Endothelial cell of umbilical vein (primary cell): ENCODE results near the gene ADGRL3. TPM values are rescaled to one million over a fixed set of nuclear protein-coding genes. Genes with fewer than 3 reads are reported as not detected.

Experiments
- BruUV-seq: library from RNA; stranded (reverse); fragments of 400-500 nt; replicated peaks from 2 replicates; lab custom pipeline; 2021; lab: Mats Ljungman, UMichigan
- CTCF ChIA-PET: fragments of 300-600, 350-600 bp; sonication (Branson Sonifier 250); formaldehyde crosslinking; loops from one replicate; lab custom pipeline; 2021; ENCODE audit warnings: antibody characterized with exemption, inconsistent platforms; lab: Charles Lee
- POLR2A ChIA-PET: fragments of 300-600, 350-600 bp; sonication (Branson Sonifier 250); formaldehyde crosslinking; loops from one replicate; lab custom pipeline; 2021; ENCODE audit warnings: antibody characterized with exemption, inconsistent platforms; lab: Charles Lee
- DNase-seq: peaks from one replicate; pipeline ENCODE4 v3.0.0-alpha.2; 2011; ENCODE audit warnings: low read depth, low spot score
- FAIRE-seq: peaks from 2 replicates; lab custom pipeline; 2011; peaks lifted over from hg19 to GRCh38; lab: Jason Lieb, UNC
- H2AFZ ChIP-seq: 2 replicates; pipeline ENCODE4 v1.6.0; 2012; ENCODE audit warnings: low read depth, low read length, control low read depth, inconsistent platforms
- H3K27ac ChIP-seq: 2 replicates; pipeline ENCODE4 v1.5.1; 2011; ENCODE audit warnings: low read depth, mild to moderate bottlenecking, control low read depth, low read length, moderate library complexity; ENCODE audit not compliant: insufficient read depth
- H3K27me3 ChIP-seq, 2 experiments: 2 replicates each; pipeline versions ENCODE4 v1.6.0 to v1.6.1; 2011; ENCODE audit warnings: low read length in 2 of 2, mixed read lengths in 1 of 2; ENCODE audit not compliant: control insufficient read depth in 2 of 2, insufficient read depth in 2 of 2
- H3K36me3 ChIP-seq, 2 experiments: 2 replicates in 1 of 2; 3 replicates in 1 of 2; pipeline ENCODE4 v1.5.1; 2011; ENCODE audit warnings: low read length in 2 of 2, mild to moderate bottlenecking in 1 of 2, moderate library complexity in 1 of 2; ENCODE audit not compliant: control insufficient read depth in 2 of 2, insufficient read depth in 2 of 2; ENCODE audit errors: extremely low read depth in 1 of 2
- H3K4me1 ChIP-seq: 3 replicates; pipeline ENCODE4 v1.5.1; 2011; ENCODE audit warnings: mild to moderate bottlenecking, low read length; ENCODE audit not compliant: control insufficient read depth, insufficient read depth; ENCODE audit errors: extremely low read depth
- H3K4me2 ChIP-seq: 2 replicates; pipeline ENCODE4 v1.6.1; 2011; ENCODE audit warnings: low read length, control low read depth, mixed read lengths; ENCODE audit not compliant: insufficient read depth
- H3K4me3 ChIP-seq, 3 experiments: fragments of 200-600 bp in 1 of 3; sonication (generic), shearing (Covaris generic) in 1 of 3; replicated peaks in 1 of 3; 2 replicates each; pipeline ENCODE4 v1.5.1; 2011 to 2016; ENCODE audit warnings: control low read depth in 3 of 3, low read length in 3 of 3, mild to moderate bottlenecking in 2 of 3, inconsistent platforms in 1 of 3, low read depth in 1 of 3, moderate library complexity in 1 of 3; ENCODE audit not compliant: insufficient read depth in 1 of 3
- H3K79me2 ChIP-seq: 2 replicates; pipeline ENCODE4 v1.6.0; 2012; ENCODE audit warnings: low read length, inconsistent platforms; ENCODE audit not compliant: control insufficient read depth, insufficient read depth
- H3K9ac ChIP-seq: replicated peaks from 2 replicates; pipeline ENCODE3; 2011; ENCODE audit warnings: low read length, control low read depth; ENCODE audit not compliant: insufficient read depth; ENCODE audit errors: extremely low read depth
- H3K9me1 ChIP-seq: replicated peaks from 3 replicates; pipeline ENCODE4 v1.6.0; 2011; ENCODE audit warnings: mild to moderate bottlenecking, low read length; ENCODE audit not compliant: control insufficient read depth, insufficient read depth; ENCODE audit errors: extremely low read depth
- H3K9me3 ChIP-seq: replicated peaks from 2 replicates; pipeline ENCODE4 v1.5.1; 2012; ENCODE audit warnings: low read length, inconsistent platforms; ENCODE audit not compliant: control insufficient read depth, insufficient read depth
- H4K20me1 ChIP-seq: replicated peaks from 2 replicates; pipeline ENCODE3; 2011; ENCODE audit warnings: mild to moderate bottlenecking, low read length; ENCODE audit not compliant: control insufficient read depth, insufficient read depth; ENCODE audit errors: extremely low read depth
- CTCF ChIP-seq, 2 donors: IDR thresholded peaks; 1 replicate in 1 of 2; 2 replicates in 1 of 2; pipeline ENCODE4 v1.5.1; 2011; ENCODE audit warnings: low read length in 2 of 2, mild to moderate bottlenecking in 2 of 2, moderate library complexity in 2 of 2, control low read depth in 1 of 2, inconsistent platforms in 1 of 2, low read depth in 1 of 2; ENCODE audit not compliant: insufficient read depth in 1 of 2; ENCODE audit errors: extremely low read depth in 1 of 2
- EZH2 ChIP-seq: IDR thresholded peaks from 2 replicates; pipeline ENCODE4 v1.6.1; 2012; ENCODE audit warnings: borderline replicate concordance, low read depth, mild to moderate bottlenecking, moderate library complexity, low read length, inconsistent platforms; ENCODE audit not compliant: severe bottlenecking
- FOS ChIP-seq: IDR thresholded peaks from 2 replicates; pipeline ENCODE4 v1.6.1; 2011; ENCODE audit warnings: mild to moderate bottlenecking, low read length, moderate library complexity, borderline replicate concordance; ENCODE audit not compliant: insufficient read depth
- GATA2 ChIP-seq: IDR thresholded peaks from 2 replicates; pipeline ENCODE4 v1.7.0; 2011; ENCODE audit warnings: low read depth, mild to moderate bottlenecking, moderate library complexity, mixed read lengths, low read length; ENCODE audit not compliant: insufficient read length, insufficient read depth
- JUN ChIP-seq: IDR thresholded peaks from 2 replicates; pipeline ENCODE4 v1.6.1; 2011; ENCODE audit warnings: borderline replicate concordance, low read depth; ENCODE audit not compliant: insufficient read length, insufficient read depth
- MAX ChIP-seq: IDR thresholded peaks from 2 replicates; pipeline ENCODE4 v1.6.1; 2011; ENCODE audit not compliant: insufficient read depth, insufficient read length
- MYC ChIP-seq: IDR thresholded peaks from one replicate; pipeline ENCODE4 v1.6.1; 2011; ENCODE audit warnings: mild to moderate bottlenecking, low read depth, low read length
- POLR2A ChIP-seq: IDR thresholded peaks from 2 replicates; pipeline ENCODE4 v1.6.1; 2012; ENCODE audit warnings: low read depth, mild to moderate bottlenecking, control low read depth, low read length
- POLR2AphosphoS5 ChIP-seq: IDR thresholded peaks from 2 replicates; pipeline ENCODE4 v1.6.1; 2012; ENCODE audit warnings: low read depth, mild to moderate bottlenecking, control low read depth, low read length, moderate library complexity; ENCODE audit not compliant: insufficient read depth
- dilution Hi-C: fragments of 300-500 bp; cut with MboI; formaldehyde crosslinking; loops from one replicate; pipeline ENCODE4 v1.15.0; 2019; ENCODE audit warnings: low sequenced_read_pairs; ENCODE audit not compliant: extremely low pct_ligation_motif_present
- intact Hi-C: fragments of 100-400 bp; cut with micrococcal nuclease; formaldehyde crosslinking; loops from one replicate; pipeline ENCODE4 v1.10.0; 2022
- polyA plus RNA-seq, 4 experiments: library from polyadenylated mRNA; depleted of rRNA in 3 of 4; stranded (reverse) in 3 of 4; unstranded in 1 of 4; fragments of >200 nt; gene quantifications; 2 replicates each; pipeline versions ENCODE4 v1.2.1 to v1.2.3, GENCODE V29; 2011 to 2012; ENCODE audit warnings: missing spikeins in 1 of 4
- total RNA-seq: library from RNA; stranded (reverse); gene quantifications from 2 replicates; pipeline ENCODE4 v1.2.3, GENCODE V29; 2021

ADGRL3 gene
- total and polyA plus RNA-seq, 2 donors (not counting 3 experiments of a cell fraction or from before 2014, with no cell fraction given), result not detected

- Histone ChIP-seq H3K27ac (no peak overlapping the region), H3K9ac (no peak overlapping the region), H3K4me2 (no peak overlapping the region), H3K27me3 (no peaks in the 10 kb centered on the region), H2AFZ (no peak overlapping the region), H3K9me3 (no peaks in the 10 kb centered on the region), H3K36me3 (no peaks in the 10 kb centered on the region), H3K4me3 (no peak overlapping the region), H3K9me1 (no peaks in the 10 kb centered on the region), H3K79me2 (no peaks in the 10 kb centered on the region), H4K20me1 (no peaks in the 10 kb centered on the region), H3K4me1 (no peaks in the 10 kb centered on the region)
- intact Hi-C loops (no loop called here), dilution Hi-C loops (no loop called here)
- TF ChIP-seq FOS (no peak), CTCF (IDR thresholded peaks at IDR 0.05; ENCODE audit: extremely low read depth in 1 of 2, insufficient read depth in 1 of 2, low read depth in 1 of 2, low read length in 2 of 2) (no peak), POLR2AphosphoS5 (no peak), JUN (no peak), EZH2 (no peak), MAX (no peak), MYC (no peak), POLR2A (no peak), GATA2 (no peak)
- no peak for FAIRE-seq
- no peak for DNase-seq
- POLR2A ChIA-PET, result no interaction called here
- BruUV-seq, result no TSS peak
- CTCF ChIA-PET, result no interaction called here
Observed at GRCh38 chr4:61276029-61276428, 75.9 kb downstream of the ADGRL3 start.
